ENCODE data around the gene ELAVL1. TPM values are rescaled to one million over a fixed set of nuclear protein-coding genes. Genes with fewer than 3 reads are reported as not detected.

Gene ELAVL1
- total RNA-seq, 1 donor from 2014 or later, result 67.9 TPM

- Mint-ChIP-seq H3K4me1 (ENCODE audit: low read depth) (peaks cover 7% of the 10 kb centered on the region), H3K27me3 (ENCODE audit: low read depth) (no peaks in the 10 kb centered on the region), H3K9me3 (ENCODE audit: low read depth) (no peaks in the 10 kb centered on the region), H3K4me3 (ENCODE audit: unreplicated experiment) (no peak overlapping the region), H3K27ac (ENCODE audit: unreplicated experiment) (no peak overlapping the region), H3K36me3 (ENCODE audit: low read depth) (peaks cover 4% of the 10 kb centered on the region)
- DNase-seq (ENCODE audit: low spot score), result no peak
- TF ChIP-seq CTCF (IDR thresholded peaks at IDR 0.05), result no peak
Measured at GRCh38 chr19:8020681-8021080, 15.2 kb upstream of the ELAVL1 start.

GRCh38 chr19:8017808-8018207 is 12.4 kb upstream of the ELAVL1 start:
- no peak overlapping the region for H3K4me3 Mint-ChIP-seq (ENCODE audit: unreplicated experiment)
- DNase-seq (ENCODE audit: low spot score), result no peak

GRCh38 chr19:8004723-8005513 is 523 bp downstream of the ELAVL1 start:
- TF ChIP-seq CTCF (IDR thresholded peaks at IDR 0.05), result no peak
- peaks cover 2% of the 10 kb centered on the region for H3K36me3 Mint-ChIP-seq (ENCODE audit: low read depth)
- H3K4me3 Mint-ChIP-seq (ENCODE audit: unreplicated experiment), result peak overlapping the region; percentile 89
- no peaks in the 10 kb centered on the region for H3K27me3 Mint-ChIP-seq (ENCODE audit: low read depth)
- H3K4me1 Mint-ChIP-seq (ENCODE audit: low read depth), result peaks cover 35% of the 10 kb centered on the region
- peak overlapping the region; percentile 89 for H3K27ac Mint-ChIP-seq (ENCODE audit: unreplicated experiment)
- no peaks in the 10 kb centered on the region for H3K9me3 Mint-ChIP-seq (ENCODE audit: low read depth)
- no peak for DNase-seq (ENCODE audit: low spot score)

More at GRCh38 chr19:8017808-8018207, 12.4 kb upstream of the ELAVL1 start:
- H3K27me3 Mint-ChIP-seq (ENCODE audit: low read depth), result no peaks in the 10 kb centered on the region
- no peaks in the 10 kb centered on the region for H3K4me1 Mint-ChIP-seq (ENCODE audit: low read depth)
- no peak overlapping the region for H3K27ac Mint-ChIP-seq (ENCODE audit: unreplicated experiment)
- peaks cover 5% of the 10 kb centered on the region for H3K36me3 Mint-ChIP-seq (ENCODE audit: low read depth)
- H3K9me3 Mint-ChIP-seq (ENCODE audit: low read depth), result no peaks in the 10 kb centered on the region
- peak; percentile 39 for TF ChIP-seq CTCF (IDR thresholded peaks at IDR 0.05)

- no peaks in the 10 kb centered on the region for H3K27me3 Mint-ChIP-seq (ENCODE audit: low read depth)
- peak overlapping the region; percentile 89 for H3K27ac Mint-ChIP-seq (ENCODE audit: unreplicated experiment)
- H3K36me3 Mint-ChIP-seq (ENCODE audit: low read depth), result peaks cover 2% of the 10 kb centered on the region
- peaks cover 35% of the 10 kb centered on the region for H3K4me1 Mint-ChIP-seq (ENCODE audit: low read depth)
- DNase-seq (ENCODE audit: low spot score), result no peak
- peak overlapping the region; percentile 89 for H3K4me3 Mint-ChIP-seq (ENCODE audit: unreplicated experiment)
- no peak for TF ChIP-seq CTCF (IDR thresholded peaks at IDR 0.05)
- H3K9me3 Mint-ChIP-seq (ENCODE audit: low read depth), result no peaks in the 10 kb centered on the region
Measured at GRCh38 chr19:8004001-8004400, 1.4 kb downstream of the ELAVL1 start.

GRCh38 chr19:8001995-8002849 is 3.2 kb downstream of the ELAVL1 start:
- peak overlapping the region; percentile 75 for H3K4me3 Mint-ChIP-seq (ENCODE audit: unreplicated experiment)
- H3K27ac Mint-ChIP-seq (ENCODE audit: unreplicated experiment), result peak overlapping the region; percentile 91
- peak; percentile 95 for TF ChIP-seq CTCF (IDR thresholded peaks at IDR 0.05)

More at GRCh38 chr19:8001995-8002849, 3.2 kb downstream of the ELAVL1 start:
- no peak for DNase-seq (ENCODE audit: low spot score)
- Mint-ChIP-seq H3K9me3 (ENCODE audit: low read depth) (no peaks in the 10 kb centered on the region), H3K4me1 (ENCODE audit: low read depth) (peaks cover 40% of the 10 kb centered on the region), H3K36me3 (ENCODE audit: low read depth) (peaks cover 2% of the 10 kb centered on the region), H3K27me3 (ENCODE audit: low read depth) (no peaks in the 10 kb centered on the region)

All from chondrocyte (in vitro differentiated cells).